ENCODE measurements around the gene DYTN. TPM values are rescaled to one million over a fixed set of nuclear protein-coding genes. Genes with fewer than 3 reads are reported as not detected.

Gene DYTN
- total and polyA plus RNA-seq, 2 donors (not counting 3 experiments of a cell fraction or from before 2014, with no cell fraction given), result 0.06 to 0.62 TPM

- Histone ChIP-seq H3K27me3 (ENCODE audit: control insufficient read depth in 2 of 2, insufficient read depth in 2 of 2, low read length in 2 of 2) (peaks cover 16 to 28% of the 10 kb centered on the region in 2 experiments), H3K79me2 (ENCODE audit: control insufficient read depth, insufficient read depth, low read length) (no peaks in the 10 kb centered on the region), H3K9ac (replicated peaks; ENCODE audit: extremely low read depth, insufficient read depth, low read length) (no peak overlapping the region), H3K4me1 (ENCODE audit: control insufficient read depth, extremely low read depth, insufficient read depth, low read length) (no peaks in the 10 kb centered on the region), H3K4me3 (replicated peaks in 1 of 3; ENCODE audit: insufficient read depth in 1 of 3, low read depth in 1 of 3, low read length in 3 of 3) (no peak overlapping the region), H3K4me2 (ENCODE audit: insufficient read depth, low read length) (no peak overlapping the region), H2AFZ (ENCODE audit: low read depth, low read length) (no peak overlapping the region), H3K36me3 (ENCODE audit: control insufficient read depth in 2 of 2, extremely low read depth in 1 of 2, insufficient read depth in 2 of 2, low read length in 2 of 2) (no peaks in the 10 kb centered on the region), H3K27ac (ENCODE audit: insufficient read depth, low read depth, low read length) (no peak overlapping the region), H3K9me3 (replicated peaks; ENCODE audit: control insufficient read depth, insufficient read depth, low read length) (no peaks in the 10 kb centered on the region), H3K9me1 (replicated peaks; ENCODE audit: control insufficient read depth, extremely low read depth, insufficient read depth, low read length) (no peaks in the 10 kb centered on the region), H4K20me1 (replicated peaks; ENCODE audit: control insufficient read depth, extremely low read depth, insufficient read depth, low read length) (no peaks in the 10 kb centered on the region)
- no TSS peak for BruUV-seq (replicated peaks)
- no peak for FAIRE-seq
- dilution Hi-C loops (cut with MboI; ENCODE audit: extremely low pct_ligation_motif_present, low sequenced_read_pairs), result no loop called here
- no peak for TF ChIP-seq FOS (IDR thresholded peaks at IDR 0.05; ENCODE audit: borderline replicate concordance, insufficient read depth, low read length)
- no peak for TF ChIP-seq POLR2AphosphoS5 (IDR thresholded peaks at IDR 0.05; ENCODE audit: insufficient read depth, low read depth, low read length)
- TF ChIP-seq JUN (IDR thresholded peaks at IDR 0.05; ENCODE audit: borderline replicate concordance, insufficient read depth, insufficient read length, low read depth), result no peak
- TF ChIP-seq EZH2 (IDR thresholded peaks at IDR 0.05; ENCODE audit: borderline replicate concordance, low read depth, low read length, severe bottlenecking), result no peak
- TF ChIP-seq MYC (IDR thresholded peaks at IDR 0.05; ENCODE audit: low read depth, low read length), result no peak
- TF ChIP-seq POLR2A (IDR thresholded peaks at IDR 0.05; ENCODE audit: low read depth, low read length), result no peak
- no peak for TF ChIP-seq MAX (IDR thresholded peaks at IDR 0.05; ENCODE audit: insufficient read depth, insufficient read length)
- no peak for TF ChIP-seq CTCF (IDR thresholded peaks at IDR 0.05; ENCODE audit: extremely low read depth in 1 of 2, insufficient read depth in 1 of 2, low read depth in 1 of 2, low read length in 2 of 2)
- TF ChIP-seq GATA2 (IDR thresholded peaks at IDR 0.05; ENCODE audit: insufficient read depth, insufficient read length, low read depth, low read length), result no peak
- ChIA-PET CTCF (interaction anchor here (1.3 kb wide), 1 partner anchor 20 kb away, joined by 4 read pairs; no protein-coding TSS in a partner anchor), POLR2A (no interaction called here)
- no peak for DNase-seq (ENCODE audit: low read depth, low spot score)
- intact Hi-C loops (cut with micrococcal nuclease), result no loop called here
Measured at GRCh38 chr2:206756816-206757215, 38.6 kb upstream of the DYTN start.

Data from endothelial cell of umbilical vein (primary cell).